Astrocyte of the hippocampus (primary cell): ENCODE measurements around the gene ATP11A.

Experiments
- DNase-seq: peaks from one replicate; pipeline ENCODE4 v3.0.0; 2011; ENCODE audit warnings: low read depth, low spot score

Gene ATP11A

DNA sequence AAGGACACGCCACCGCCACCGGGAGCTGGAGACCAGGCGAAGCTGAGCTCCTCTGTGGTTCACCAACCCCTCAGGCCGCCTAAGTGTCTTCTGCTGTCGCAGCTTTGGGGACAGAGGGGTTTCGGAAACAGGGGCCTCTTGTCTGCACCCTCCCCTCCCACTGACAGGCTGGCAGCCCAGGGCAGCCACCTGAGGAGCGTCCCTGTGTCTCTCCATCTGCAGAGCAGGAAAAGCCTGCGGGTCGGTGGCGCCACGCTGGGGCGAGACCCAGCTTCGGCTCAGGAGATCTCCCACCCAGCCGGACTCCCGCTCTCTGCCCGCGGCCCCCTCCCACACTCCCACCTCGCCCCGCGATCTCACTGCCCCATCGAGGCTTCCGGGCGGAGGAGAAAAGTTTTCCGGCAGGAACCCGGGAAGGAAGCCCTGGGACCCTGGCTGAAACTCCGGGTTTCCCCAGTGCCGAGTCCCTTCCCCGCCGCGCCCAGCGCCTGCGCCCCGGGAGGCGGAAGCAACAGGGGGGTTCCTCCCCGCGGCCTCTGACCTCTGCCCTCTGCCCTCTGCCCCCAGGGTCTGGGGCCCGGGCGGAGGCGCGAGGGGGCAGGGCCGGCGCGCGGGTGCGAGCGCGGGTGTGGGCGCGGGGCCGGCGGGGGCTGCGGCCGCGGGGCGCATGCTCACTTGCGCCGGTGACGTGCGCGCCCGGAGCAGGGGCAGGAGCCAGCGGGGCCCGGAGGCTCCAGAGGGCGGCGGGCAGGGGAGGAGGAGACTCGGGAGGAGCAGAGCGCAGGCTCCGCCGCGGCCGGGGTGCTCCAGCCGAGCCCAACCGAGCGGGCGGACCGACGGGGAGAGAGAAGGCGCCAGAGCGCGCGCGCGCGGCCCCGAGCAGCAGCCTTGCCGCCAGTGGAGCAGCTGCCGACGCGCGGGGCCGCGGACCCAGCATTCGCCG is at the start of gene ATP11A:
ATP11A (plus strand) TSS at position 736 of the 943 bp plus-strand sequence. CDS start 379 bp downstream, outside the sequence.
- peak; percentile 98 for DNase-seq

DNA sequence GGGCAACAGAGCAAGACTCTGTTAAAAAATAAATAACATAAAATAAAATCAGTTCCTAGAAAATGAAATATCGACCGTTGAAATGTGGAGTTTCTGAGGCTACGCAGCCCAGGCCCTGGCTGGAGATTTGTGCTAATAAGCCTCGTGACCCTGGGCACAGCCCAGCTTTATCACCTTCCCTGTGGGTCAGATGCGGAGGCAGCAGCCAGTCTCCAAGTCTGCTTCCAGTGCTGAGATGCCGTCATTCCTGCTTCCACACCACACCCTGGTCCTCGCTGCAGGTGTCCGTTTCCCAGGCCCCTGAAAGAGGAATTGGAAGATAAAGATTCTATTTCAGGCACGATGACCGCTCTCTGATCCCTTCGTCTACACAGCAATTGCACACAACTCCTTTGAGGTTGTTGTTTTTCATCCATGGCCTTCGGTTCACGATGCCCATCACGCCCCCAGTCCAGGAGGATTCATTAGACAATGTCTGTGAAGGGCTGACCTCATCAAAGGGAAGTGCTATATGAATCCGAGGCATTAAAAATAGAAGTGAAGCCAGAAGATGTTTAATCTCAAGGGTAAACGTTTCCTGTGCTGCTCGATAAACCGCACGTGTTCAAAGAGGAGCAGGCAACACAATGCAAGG is 48.3 kb upstream of the ATP11A start:
- no peak for DNase-seq

DNA sequence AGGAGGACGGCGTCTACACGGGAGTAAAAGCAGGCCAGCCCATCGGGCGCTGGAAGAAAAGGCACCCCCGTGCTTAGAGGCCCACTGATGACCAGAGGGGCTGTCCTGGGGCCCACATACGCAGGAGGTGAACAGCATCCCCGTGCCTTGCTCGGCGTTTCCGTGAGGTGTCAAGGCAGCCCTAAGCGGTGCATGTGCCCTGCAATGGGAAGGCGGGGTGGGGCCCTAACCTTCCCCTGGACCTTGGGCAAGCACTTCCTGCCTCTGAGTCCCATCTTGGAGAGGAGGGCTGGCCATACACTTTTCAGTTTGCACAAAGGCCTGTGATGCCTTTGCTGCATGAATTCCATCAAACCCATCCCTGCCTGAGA is 47.8 kb upstream of the ATP11A start:
- DNase-seq = no peak

DNA sequence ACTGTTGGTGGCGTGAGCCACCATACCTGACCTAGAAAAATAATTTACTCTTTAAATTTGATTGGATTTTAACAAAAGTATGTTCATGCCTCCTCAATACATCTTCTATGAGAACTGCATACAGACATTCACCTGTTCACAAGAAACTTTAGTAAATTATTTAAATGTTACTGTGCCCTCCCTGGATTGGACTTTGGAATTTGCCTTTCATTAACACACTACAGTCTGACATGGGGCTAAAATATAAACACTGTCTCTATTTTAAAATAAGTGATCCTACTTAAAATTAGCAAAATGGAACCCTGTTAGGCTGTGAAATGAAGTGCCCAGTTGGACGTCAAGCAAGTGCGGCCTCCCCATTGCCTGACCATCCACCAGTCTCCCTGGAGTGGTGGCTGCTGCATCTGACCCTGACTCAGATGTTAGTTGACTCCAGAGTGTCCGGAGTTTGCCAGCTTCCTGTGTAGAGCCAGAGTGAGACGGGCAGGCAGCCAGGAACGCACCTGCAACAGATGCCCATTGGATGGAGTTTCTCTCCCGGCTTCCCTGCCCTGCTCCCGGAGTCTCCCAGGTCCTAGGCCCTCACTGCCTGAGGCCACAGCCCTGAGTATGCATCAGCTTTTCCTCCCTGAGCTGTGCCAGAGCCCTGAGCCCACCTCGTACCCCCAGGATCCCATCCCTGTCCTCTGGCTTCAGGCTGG is 45.9 kb upstream of the ATP11A start:
- no peak for DNase-seq

DNA sequence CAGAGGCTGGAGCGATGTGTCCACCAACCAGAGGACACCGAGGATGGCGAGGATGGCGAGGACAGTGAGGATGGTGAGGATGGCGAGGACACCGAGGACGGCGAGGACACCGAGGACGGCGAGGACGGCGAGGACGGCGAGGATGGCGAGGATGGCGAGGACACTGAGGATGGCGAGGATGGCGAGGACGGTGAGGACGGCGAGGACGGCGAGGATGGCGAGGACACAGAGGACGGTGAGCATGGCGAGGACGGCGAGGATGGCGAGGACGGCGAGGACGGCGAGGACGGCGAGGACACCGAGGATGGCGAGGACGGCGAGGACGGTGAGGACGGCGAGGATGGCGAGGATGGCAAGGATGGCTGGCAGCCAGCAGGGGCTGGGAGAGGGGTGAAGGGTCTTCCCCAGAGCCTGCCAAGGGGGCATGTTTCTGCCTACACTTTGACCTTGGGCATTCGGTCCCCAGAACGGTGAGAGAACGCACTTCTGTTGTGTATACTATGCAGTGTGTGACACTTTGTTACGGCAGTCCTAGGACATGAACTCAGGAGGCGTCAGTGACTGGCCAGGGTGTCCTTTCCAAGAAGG is 44.4 kb upstream of the ATP11A start:
- DNase-seq = no peak

DNA sequence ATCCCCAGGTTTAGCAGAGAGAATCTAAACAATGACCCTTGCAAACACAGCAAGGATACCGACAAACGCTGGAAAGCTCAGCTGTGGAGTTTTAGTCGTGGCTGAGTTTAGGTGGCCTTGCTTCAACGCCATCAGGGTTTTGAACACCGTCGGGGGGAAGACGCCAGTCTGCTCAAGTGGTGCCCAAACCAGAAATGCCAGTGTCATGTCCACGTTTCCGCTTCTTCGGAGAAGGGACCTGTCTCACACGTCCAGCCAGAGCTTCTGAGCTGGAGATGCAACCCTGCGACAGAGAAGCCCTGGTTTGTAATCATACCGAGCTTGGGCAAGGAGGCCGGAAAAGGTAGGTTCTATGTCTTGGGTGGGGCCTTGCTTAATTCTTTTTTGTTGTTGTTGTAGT is 42.6 kb upstream of the ATP11A start:
- no peak for DNase-seq

DNA sequence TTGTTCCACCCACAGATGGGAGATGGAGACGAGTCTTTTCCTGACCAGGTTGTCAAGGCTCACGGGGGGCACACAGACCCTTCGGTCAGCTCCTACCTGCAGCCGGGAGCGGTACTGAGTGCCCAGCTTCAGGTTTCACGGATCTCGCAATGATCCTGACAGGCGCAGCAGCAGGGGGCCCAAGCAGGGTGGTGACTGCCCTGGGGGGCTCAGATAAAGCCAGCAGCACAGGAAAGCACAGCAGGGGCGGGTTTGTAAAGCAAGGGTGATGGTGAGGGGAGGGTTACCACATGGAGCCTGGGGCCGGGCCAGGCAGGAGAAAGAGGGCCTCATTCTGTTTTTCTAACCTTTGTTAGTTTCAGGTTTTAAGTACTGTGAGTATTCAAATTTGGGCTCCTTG is 41.7 kb upstream of the ATP11A start:
- no peak for DNase-seq

DNA sequence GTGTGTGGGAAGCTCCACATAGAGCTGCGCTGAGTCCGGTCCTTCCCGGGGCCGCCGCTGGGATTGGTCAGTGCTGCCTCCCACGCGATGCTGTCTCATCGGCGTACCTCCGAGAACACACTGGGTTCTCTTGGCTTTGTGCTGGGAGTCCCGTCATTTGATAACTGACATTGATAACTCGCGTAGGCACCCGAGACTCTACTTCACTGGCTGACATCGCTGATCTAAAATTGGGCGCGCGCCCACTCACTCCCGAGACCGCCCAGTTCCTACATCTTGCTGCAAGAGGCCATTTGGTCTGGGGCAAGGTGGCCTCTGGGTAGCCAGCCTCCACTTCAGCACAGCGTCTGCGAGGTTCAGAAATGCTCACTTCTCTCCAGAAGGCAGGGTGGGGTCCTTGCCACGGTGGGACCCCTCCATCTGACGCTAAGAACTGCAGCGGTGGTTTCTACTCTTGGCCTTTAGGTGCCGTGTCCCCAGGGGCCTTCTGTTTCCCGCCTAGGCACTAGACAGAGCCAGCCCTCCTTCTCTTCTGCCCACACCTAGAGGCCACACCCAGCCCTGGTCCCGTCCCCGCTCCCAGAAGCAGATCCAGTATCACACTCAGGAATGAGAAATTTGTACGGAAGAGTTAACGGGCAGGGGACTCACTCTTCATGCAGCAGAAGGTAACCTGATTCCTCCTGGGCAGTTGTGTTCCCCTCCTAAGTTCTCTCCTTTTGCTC is 40.7 kb upstream of the ATP11A start:
- DNase-seq = no peak

DNA sequence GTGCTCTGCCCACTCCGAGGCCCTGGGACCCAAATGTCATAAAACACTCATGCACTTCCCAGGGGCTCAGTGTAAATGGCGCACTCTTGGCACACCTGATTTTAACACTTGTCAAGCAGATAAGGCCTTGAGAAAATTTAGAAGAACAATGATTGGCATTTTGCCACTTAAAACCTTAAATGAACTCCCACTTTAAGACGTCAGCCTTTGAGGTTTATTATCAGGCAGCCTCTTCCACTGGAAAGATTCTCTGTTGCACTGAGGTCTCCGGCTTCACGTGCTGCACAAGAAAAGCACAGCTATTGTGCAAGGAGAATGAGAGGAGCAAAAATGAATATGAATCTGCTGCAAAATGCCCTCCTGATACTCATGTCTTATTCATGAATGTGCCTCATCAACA is 38.5 kb upstream of the ATP11A start:
- no peak for DNase-seq

DNA sequence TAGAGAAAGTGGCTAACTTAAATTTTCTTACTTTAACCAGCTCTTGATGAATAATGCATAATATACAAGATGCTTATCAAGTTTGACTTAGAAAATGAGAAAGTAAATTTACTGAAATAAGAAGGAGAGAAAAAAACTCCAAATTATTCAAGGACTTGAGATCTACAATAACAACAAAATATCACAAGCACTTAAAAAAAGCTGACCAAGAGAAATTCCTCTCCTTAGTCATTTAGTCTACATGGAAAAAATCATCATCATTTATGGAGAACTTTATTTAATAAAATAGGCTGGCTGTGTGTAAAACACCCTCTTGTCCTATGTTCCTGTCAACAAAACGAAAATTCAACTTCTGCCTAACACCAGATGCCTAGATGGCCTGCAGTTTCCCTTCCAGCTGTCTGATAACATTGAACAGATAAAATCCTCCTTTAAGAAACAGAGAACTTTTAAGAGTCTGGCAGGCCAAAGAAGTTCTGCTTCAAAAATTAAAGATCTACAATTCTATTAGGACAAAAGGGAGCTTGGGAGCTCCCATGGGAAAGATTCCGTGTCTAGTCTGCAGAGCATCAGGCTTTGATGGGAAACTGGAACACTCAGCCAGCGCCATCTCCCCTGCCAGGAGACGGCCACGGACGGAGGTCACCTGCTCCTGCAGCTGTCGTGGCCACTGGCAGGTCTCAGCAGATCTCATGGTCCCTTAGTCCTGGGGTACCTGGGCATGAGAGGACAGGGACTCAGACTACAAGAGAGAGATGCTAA is 37.9 kb upstream of the ATP11A start:
- no peak for DNase-seq

DNA sequence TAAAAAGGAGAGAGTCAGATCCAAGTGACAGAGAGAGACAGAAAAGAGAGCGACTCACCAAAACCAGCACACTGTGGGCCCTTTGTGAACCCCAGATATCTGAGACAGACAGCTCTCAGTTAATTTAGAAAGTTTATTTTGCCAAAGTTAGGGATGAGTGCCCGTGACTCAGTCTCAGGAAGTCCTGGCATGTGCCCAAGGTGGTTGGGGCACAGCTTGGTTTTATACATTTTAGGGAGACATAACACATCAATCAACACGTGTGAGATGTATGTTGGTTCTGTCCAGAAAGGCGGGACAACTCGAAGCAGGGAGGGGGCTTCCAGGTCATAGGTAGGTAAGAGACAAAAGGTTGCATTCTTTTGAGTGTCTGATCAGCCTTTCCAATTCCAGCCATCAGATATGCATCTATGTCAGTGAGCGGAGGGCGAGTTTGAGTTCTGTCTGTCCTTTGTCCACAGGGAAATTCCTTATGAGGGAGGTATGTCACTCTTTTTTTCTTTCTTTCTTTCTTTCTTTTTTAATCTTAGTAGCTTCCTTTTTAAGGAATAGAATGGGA is 37.2 kb upstream of the ATP11A start:
- no peak for DNase-seq

DNA sequence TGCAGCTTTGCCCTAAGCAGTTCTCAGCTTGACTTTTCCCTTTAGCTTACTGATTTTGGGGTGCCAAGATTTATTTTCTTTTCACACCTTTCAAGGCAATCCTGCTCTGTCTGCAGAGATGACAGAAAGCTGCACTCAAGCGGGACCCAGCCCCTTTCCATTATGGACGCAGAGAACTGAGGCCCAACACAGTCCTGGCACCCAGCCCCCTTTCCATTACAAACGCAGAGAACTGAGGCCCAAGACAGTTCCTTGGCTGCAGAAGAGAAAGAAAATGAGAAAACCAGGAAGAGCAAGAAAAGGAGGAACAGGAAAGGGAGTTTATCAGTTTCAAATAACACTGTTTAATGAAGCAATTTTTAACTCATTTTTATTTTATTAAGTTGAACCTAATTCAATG is 36.8 kb upstream of the ATP11A start:
- DNase-seq = no peak

DNA sequence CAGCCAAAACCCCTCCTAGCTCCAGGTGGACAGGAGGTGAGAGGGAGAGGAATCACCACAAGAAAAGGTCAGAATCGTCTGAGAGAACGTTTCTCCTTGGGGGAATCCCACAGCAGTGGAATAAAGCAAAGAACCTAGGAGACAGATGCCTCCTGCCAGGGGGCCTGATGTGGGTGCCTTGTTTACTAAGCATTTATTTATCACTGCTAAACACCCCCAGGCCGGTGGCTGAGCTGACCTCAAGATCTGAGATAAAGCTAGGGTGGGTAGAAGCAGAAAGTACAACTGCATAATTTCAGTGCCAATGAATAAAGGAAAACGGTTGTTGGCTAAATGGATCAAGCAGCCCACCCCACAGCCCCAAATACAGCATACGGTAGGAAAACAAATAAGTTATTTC is 33.9 kb upstream of the ATP11A start:
- no peak for DNase-seq

DNA sequence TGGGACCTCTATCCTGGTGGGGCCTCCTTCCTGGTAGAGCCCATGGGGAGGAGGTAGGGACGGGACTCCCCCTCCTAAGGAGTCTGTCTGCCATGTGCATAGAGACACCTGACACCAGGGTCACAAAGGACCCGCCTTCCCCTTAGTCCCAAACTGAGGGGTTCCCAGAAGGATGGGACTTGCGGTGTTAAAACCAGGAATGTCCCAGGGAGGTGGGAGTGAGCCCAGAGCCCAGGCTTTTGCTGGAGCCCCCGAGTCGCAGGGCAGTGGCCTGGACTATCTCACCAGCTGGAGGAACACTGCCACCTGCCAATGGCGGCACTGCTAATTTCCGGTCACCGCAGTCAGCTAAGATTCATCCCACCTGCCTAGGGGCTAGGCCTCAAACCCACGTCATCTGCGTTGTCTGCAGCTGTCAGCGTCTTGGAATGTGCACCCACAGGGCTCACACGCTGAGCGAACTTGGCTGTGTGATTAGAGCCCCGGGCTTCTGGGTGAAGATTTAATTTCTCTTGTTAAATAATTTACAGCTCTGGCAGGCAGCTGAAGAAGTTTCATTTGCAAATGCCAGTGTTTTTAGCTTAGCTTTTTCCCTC is 31.9 kb upstream of the ATP11A start:
- peak; percentile 85 for DNase-seq

DNA sequence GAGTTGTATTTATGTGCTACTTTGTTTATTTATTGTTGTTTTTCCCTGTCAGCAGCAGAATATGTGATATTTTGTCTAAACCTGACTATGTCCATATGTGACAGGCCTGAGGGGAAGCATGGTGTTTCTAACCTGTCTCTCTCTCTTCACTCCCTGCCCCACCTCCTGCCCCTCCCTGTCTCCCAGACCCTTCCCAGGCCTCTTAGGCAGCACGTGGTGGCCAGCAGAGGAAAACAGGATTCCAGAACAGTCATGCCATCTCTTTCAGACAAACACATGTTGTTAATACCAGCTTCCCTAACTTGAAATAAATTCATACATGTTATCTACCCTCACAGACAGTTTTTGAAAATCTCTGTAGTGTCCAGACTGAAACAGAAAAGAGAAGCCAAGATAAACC is 31.0 kb upstream of the ATP11A start:
- peak; percentile 31 for DNase-seq

DNA sequence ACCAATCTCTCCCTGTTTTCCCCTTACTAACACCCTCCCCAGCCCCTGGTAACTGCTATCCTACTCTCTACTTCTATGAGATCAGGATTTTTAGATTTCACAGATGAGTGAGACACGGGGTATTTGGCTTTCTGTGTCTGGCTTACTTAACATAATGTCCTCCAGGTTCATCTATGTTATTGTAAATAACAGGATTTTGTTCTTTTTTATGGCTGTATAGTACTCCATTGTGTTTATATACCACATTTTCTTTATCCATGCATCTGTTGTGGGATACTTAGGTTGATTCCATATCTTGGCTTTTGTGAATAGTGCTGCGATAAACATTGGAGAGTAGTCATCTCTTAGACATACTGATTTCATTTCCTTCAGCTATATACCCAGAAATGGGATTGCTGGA is 28.5 kb upstream of the ATP11A start:
- no peak for DNase-seq

DNA sequence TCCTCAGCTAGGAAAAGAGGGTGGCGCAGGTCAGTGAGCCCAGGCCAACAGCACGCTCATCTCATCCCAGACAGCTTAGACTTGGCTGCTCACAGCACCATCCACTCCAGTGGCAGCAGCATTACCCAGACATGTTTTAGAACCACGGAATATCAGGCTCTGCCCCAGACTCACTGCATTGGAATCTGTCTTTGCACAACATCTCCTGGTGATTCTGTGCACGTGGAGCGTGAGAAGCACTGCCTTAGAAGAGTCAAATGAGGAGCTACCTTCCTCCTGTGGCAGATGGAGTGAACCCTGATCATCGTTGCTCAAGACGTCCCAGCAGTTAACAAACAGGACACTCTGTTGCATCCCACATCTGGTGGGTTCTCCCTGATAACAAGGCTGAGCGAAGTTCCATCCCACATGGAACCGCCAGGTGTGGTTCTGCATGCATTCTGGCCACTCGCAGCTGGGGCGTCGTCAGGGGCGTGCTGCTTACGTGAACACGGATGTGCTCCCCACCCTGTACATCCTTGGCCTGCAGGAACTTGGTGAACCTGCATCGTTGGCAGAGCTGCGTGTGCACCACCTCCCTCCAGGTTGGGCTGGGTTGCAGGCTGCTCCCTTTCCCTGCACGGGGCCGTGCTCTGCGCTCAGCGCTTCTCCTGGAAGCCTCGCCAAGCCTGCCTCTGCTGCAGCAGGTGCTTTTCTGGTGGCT is 25.2 kb upstream of the ATP11A start:
- no peak for DNase-seq

DNA sequence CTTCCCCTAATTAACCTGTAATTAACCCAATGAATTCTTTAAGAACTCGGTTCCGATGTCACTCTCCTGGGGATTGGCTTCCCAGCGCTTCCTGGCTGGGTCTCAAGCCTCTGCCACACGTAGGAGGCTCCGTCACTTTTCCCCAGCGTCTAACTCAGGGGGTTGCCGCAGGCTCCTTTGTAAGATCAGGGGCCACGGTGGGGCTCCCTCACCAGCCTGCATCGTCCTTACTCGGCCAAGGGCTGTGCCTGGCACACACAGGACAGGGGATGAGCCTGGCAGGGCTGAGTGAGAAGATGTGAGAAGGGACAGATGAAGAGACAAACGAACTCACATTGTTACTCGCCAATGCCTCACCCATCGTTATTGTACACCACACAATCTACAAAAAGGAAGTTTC is 20.9 kb upstream of the ATP11A start:
- DNase-seq = no peak

DNA sequence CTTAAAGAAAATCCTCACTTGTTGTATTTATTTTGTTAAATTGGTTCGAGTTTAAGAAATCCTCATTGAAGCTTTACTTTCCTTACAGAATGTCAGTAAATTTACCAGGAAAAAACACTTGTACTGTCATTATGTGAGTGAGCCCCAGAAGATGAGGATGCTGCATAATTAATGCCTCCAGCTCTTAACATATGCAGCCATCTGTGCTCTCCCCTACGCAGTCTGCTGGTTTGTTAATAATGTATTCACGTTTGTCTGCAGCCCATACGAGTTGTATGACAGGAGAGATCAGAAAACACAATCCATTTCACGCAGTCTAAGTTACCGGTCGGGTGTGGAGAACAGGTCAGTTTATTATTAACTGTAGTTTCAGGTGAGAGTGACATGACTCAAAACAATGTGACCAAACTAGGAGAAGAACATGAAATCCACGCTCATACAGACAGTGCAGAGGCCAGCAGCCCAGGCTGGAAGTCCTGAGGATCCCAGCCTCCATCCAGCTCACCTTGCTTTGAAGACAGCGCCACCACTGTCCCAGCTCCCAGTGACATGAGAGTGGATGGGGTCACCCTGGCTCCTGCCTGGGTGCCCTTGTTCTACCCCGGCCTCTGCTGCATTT is 19.8 kb upstream of the ATP11A start:
- DNase-seq = no peak
